ENCODE data around the gene CSNK1G1.

The CSNK1G1 gene

DNA sequence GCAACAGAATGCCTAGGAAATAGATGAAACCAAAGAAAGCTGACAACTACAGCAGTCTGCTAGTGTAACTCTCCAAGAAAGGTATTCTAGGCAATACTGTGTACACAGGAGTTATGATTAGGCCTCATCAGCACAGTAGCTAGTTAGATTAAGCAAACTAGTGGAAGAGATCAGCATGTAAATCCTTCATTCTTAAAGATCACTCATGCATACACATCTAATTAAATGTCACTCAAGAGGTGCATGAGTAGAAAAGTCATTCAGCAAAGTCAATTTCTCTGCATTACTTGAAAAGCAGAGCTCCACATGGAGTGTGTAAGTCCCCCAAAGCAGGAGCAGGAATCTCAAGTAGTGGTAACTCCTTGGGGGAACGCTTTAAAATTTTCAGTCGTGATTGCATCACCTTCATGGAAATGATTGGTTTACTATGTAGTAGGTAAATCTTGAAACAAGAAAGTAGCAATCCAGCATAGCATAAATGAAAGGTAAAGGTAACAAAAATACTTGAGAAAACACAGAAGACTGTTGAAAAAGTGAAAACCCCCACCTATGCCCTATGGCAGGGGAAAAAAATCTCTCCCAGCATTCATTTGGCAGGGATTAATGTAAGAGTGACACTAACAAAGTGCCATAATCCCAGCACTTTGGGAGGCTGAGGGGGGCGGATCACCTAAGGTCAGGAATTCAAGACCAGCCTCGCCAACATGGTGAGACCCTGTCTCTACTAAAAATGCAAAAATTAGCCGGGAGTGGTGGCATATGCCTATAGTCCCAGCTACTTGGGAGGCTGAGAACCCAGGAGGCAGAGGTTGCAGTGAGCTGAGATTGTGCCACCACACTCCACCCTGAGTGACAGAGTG, 163.8 kb downstream of the CSNK1G1 start:
- no peak for DNase-seq (ENCODE audit: low read depth)

DNA sequence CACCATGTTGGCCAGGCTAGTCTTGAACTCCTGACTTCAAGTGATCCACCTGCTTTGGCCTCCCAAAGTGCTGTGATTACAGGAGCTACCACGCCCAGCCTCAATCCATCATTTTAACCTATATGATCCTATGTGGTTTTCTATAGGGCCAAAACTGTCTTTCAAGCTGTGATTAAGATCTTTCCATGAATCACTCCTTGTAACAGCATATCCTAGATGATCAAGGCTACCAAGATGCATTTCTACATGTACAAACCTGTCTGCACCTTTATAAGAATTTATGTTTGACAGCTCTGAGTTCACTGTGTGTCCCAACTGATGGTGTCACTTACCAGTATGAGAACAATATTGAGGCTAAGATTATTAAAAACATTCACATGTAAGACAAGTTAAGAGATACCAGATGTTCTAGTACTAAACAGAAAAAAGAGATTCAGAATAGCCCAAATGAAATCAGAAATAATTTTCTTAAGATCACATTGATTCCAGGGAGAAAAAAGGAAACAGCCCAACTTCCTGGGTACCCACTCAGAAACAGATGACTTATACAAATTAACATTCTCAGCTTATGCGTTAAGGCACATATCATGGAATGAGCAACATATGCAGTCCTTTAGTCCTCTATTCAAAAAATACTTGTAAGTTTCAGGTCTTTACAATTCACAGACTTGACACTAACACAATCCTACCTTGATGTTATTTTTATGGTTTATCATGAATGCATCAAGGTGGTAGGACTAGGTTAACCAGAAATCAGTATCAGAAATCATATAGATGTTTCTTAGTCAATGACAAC, 168.4 kb downstream of the CSNK1G1 start:
- no peak for DNase-seq (ENCODE audit: low read depth)

- DNase-seq (ENCODE audit: low read depth), result no peak
Measured at GRCh38 chr15:64185146-64185911, 170.6 kb downstream of the CSNK1G1 start.

- no peak for DNase-seq (ENCODE audit: low read depth)
Measured at GRCh38 chr15:64182859-64183370, 173.1 kb downstream of the CSNK1G1 start.

DNA sequence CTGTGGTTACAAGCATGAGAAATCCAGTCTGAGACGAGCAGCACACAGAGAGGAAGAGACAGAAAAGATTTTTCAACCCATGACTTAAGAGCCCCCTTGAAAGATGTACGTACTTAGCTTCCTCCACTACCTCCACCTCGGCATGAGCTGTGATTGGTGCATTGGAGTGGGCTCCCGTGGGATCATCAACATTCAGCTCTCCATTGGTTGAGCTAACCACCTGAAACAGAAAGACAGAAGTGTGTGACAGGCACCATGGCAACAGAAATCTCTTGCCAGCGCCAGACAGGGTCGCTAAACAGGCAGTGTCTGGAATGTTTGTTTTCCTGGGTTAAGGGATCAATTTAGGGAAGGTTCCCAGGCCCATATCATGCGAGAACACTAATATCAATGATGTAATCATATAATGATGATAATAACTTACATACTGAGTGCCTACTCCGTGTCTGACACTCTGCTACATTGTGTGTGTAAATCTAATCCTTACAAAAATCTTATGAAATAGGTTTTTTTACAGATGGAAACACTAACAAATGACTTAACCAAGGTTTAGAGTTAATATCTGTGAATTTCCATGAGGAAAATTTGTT, 175.6 kb downstream of the CSNK1G1 start:
- no peak for DNase-seq (ENCODE audit: low read depth)

GRCh38 chr15:64166102-64166890, 189.7 kb downstream of the CSNK1G1 start:
- no peak for DNase-seq (ENCODE audit: low read depth)

DNA sequence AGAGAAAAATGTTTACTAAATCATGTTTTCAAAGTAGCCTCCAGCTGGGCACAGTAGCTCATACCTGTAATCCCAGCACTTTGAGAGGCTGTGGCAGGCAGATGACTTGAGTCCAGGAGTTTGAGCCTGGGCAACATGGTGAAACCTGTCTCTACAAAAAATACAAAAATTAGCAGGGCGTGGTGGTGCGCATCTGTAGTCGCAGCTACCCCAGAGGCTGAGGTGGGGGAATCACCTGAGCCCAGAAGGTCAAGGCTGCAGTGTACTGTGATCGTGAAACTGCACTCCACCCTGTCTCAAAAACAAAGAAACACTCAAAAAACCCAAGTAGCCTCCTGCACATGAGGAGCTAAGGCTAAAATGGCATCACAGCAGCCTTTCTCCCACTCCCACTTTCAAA, 191.5 kb downstream of the CSNK1G1 start:
- no peak for DNase-seq (ENCODE audit: low read depth)

GRCh38 chr15:64163659-64164362, 192.2 kb downstream of the CSNK1G1 start:
- DNase-seq (ENCODE audit: low read depth), result no peak

- DNase-seq (ENCODE audit: low read depth), result peak; percentile 99
Measured at GRCh38 chr15:64162869-64163658, 192.9 kb downstream of the CSNK1G1 start, which contains the start of gene PPIB. Gene PPIB (minus strand): TSS chr15:64163022. CDS start chr15:64162986, 36 bp downstream.

GRCh38 chr15:64162478-64162868, 193.5 kb downstream of the CSNK1G1 start:
- DNase-seq (ENCODE audit: low read depth), result no peak

- no peak for DNase-seq (ENCODE audit: low read depth)
Measured at GRCh38 chr15:64161688-64162477, 194.1 kb downstream of the CSNK1G1 start.

DNA sequence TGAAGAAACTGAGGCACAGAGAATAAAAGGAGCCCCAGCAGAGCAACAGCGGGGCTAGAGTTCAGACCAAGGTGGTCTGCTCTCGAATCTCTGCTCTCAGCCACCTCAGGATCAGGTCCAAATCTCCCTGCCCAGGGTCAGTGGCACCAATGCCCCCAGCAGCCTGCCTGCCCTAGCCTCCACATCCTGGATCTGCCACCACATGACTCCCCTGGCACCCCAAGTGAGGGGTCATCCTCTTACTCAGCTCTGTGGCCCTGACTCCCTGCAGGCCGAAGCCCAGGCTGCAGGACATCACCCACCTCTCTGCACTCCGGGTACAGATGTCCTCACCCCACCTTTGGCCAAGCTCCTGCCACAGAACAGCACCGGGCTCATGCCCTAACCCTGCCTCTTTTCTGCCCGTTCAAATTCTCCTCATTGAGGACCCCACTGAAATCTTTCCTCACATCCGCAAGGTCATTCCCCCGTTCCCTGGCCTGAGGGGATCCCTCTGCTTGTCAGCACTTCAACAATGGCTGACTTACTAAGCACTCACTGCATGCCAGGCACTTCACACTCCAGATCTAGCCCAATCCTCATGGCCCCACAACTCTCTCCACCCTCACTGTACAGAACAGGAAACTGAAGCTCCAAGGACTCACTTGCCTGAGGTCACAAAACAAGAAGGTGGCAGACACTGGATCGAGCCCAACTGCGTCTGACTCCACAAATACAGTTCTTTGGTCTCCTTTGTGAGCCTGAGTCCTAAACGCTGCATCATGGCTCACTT, 197.4 kb downstream of the CSNK1G1 start:
- DNase-seq (ENCODE audit: low read depth), result no peak

DNA sequence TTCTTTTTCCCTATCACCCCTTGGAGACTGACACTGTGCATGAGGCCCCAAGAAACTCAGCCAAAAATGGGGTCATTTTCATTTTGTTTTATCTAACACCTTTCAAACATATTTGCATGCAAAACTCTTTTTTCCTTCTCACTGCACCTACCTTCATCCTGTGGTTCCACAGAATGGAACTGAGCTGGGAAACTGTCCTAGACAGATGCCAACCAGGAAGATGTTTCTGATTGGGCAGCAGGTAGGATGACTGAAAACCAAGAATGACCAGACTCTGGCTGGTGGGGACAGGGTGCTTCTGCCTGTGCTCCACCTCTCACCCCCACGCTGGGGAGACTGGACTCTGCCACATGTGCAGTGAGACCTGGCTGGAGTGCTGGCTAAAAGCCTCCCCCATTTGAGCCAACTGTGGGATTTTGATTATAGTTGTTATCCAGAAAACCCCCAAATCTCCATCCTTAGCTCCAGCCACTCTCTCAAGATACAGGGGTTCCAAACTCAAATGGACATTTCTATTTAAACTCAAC, 198.3 kb downstream of the CSNK1G1 start:
- DNase-seq (ENCODE audit: low read depth), result no peak

GRCh38 chr15:64156652-64157331, 199.2 kb downstream of the CSNK1G1 start:
- no peak for DNase-seq (ENCODE audit: low read depth)

DNA sequence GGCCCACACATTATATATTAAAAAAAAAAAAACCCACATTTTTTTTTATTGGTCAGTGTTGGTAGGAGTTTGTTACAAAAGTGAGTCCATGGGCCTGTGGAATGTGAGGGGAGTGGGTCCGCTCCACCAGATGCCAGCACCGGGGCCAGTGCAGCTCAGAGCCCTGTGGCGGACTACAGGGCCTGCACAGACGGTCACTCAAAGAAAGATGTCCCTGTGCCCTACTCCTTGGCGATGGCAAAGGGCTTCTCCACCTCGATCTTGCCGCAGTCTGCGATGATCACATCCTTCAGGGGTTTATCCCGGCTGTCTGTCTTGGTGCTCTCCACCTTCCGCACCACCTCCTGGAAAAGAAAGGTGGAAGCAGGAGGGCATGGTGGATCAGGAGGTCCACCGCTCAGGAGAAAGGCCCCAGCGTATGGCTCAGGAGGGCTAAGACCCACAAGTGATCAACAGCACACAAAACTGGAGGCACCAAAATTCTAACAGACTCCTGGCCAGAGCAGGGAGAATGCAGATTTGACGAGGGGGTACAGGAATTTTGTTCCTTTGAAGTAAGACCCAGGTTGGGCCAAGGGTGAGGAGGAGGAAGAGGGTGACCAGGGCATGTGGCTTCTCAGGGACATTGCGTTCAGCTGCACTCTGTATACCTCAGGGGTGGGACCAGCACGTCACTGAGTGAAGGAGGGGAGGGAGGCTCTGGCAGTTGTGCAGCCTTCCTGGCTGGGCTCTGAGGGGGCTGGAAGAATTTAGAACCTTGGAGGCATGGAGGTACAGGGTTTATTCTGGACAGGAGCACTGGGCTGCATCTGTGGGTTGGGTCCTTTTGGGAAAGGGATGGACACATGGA, 199.9 kb downstream of the CSNK1G1 start:
- DNase-seq (ENCODE audit: low read depth), result no peak
